Fibroblast of lung (primary cell): ENCODE results near the gene LPCAT1. TPM values are rescaled to one million over a fixed set of nuclear protein-coding genes. Genes with fewer than 3 reads are reported as not detected.

Experiments used
- DNase-seq, 2 donors: peaks; one replicate each; pipeline versions ENCODE4 v3.0.0 to v3.0.0-alpha.2; 2010; ENCODE audit warnings: low read depth in 2 of 2
- H2AFZ ChIP-seq: 2 replicates; pipeline ENCODE4 v1.5.1; 2012; ENCODE audit warnings: low read length, control low read depth, inconsistent platforms
- H3K27ac ChIP-seq: 2 replicates; pipeline ENCODE4 v1.5.1; 2011; ENCODE audit warnings: low read length, control low read depth; ENCODE audit not compliant: insufficient read depth
- H3K27me3 ChIP-seq: 2 replicates; pipeline ENCODE4 v1.5.1; 2011; ENCODE audit warnings: mild to moderate bottlenecking, low read length; ENCODE audit not compliant: control insufficient read depth, insufficient read depth
- H3K36me3 ChIP-seq: 2 replicates; pipeline ENCODE4 v1.5.1; 2011; ENCODE audit warnings: low read length; ENCODE audit not compliant: control insufficient read depth, insufficient read depth
- H3K4me1 ChIP-seq: 2 replicates; pipeline ENCODE4 v1.5.1; 2011; ENCODE audit warnings: low read length; ENCODE audit not compliant: control insufficient read depth, insufficient read depth; ENCODE audit errors: extremely low read depth
- H3K4me2 ChIP-seq: 2 replicates; pipeline ENCODE4 v1.5.1; 2011; ENCODE audit warnings: low read length, control low read depth; ENCODE audit not compliant: insufficient read depth; ENCODE audit errors: extremely low read depth
- H3K4me3 ChIP-seq, 4 experiments: fragments of 200-600 bp in 1 of 4; sonication (generic) in 1 of 4; replicated peaks in 1 of 4; 2 replicates each; pipeline ENCODE4 v1.5.1; 2011 to 2016; ENCODE audit warnings: low read length in 4 of 4, low read depth in 3 of 4, mild to moderate bottlenecking in 3 of 4, control low read depth in 2 of 4, inconsistent platforms in 1 of 4, mixed read lengths in 1 of 4; ENCODE audit not compliant: insufficient read depth in 1 of 4; ENCODE audit errors: control extremely low read depth in 1 of 4
- H3K79me2 ChIP-seq: 2 replicates; pipeline ENCODE4 v1.5.1; 2012; ENCODE audit warnings: mild to moderate bottlenecking, low read length, inconsistent platforms; ENCODE audit not compliant: control insufficient read depth, insufficient read depth
- H3K9ac ChIP-seq: 2 replicates; pipeline ENCODE4 v1.5.1; 2011; ENCODE audit warnings: mild to moderate bottlenecking, low read length, control low read depth; ENCODE audit not compliant: insufficient read depth
- H3K9me3 ChIP-seq: 2 replicates; pipeline ENCODE4 v1.5.1; 2012; ENCODE audit warnings: low read depth, low read length; ENCODE audit not compliant: control insufficient read depth, insufficient read depth
- H4K20me1 ChIP-seq: 2 replicates; pipeline ENCODE4 v1.5.1; 2011; ENCODE audit warnings: low read length; ENCODE audit not compliant: control insufficient read depth, insufficient read depth; ENCODE audit errors: extremely low read depth
- CTCF ChIP-seq, 2 donors: IDR thresholded peaks in 1 of 2; conservative IDR thresholded peaks in 1 of 2; 1 replicate in 1 of 2; 2 replicates in 1 of 2; pipeline ENCODE4 v1.5.1; 2011 to 2012; ENCODE audit warnings: low read length in 2 of 2, control low read depth in 1 of 2, inconsistent platforms in 1 of 2, low read depth in 1 of 2, mild to moderate bottlenecking in 1 of 2
- EZH2 ChIP-seq: IDR thresholded peaks from 2 replicates; pipeline ENCODE4 v1.5.1; 2012; ENCODE audit warnings: low read length, control low read depth, mild to moderate bottlenecking; ENCODE audit errors: missing control alignments
- polyA plus RNA-seq, 2 donors: library from polyadenylated mRNA; depleted of rRNA in 1 of 2; stranded (reverse) in 1 of 2; unstranded in 1 of 2; fragments of >200 nt; gene quantifications; 2 replicates each; pipeline ENCODE4 v1.2.1, GENCODE V29; 2011 to 2012; ENCODE audit warnings: missing spikeins in 1 of 2
- total RNA-seq: library from RNA; depleted of rRNA; stranded (reverse); fragments of >200 nt; gene quantifications from 2 replicates; pipeline ENCODE4 v1.2.1, GENCODE V29; 2014

LPCAT1 gene
- total and polyA plus RNA-seq, 2 donors (not counting 1 experiment from before 2014, with no cell fraction given), result 50.8 to 65.2 TPM

DNA sequence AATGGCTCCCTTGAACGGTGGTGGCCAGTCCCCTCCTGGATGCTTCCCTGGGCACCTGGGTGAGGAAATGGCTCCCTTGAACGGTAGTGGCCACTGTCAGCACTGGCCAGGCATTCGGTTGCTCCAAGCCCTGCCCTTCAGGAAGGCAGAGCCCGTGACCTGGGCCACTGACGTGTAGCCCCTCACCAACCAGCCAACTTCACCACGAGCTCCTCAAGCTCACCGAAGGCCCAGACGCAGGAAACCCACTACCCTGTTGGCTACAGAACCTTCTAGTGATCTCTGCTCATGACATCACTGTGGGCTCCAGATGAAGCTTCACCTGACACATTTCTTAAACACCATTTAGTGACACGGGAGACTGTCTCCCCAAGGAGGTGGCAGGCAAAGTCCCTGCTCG lies 87.7 kb downstream of the LPCAT1 start:
- no peak overlapping the region for H3K27ac ChIP-seq
- no peaks in the 10 kb centered on the region for H3K27me3 ChIP-seq
- no peaks in the 10 kb centered on the region for H3K9me3 ChIP-seq
- H3K4me2 ChIP-seq, result no peak overlapping the region
- no peaks in the 10 kb centered on the region for H3K79me2 ChIP-seq
- H2AFZ ChIP-seq, result no peak overlapping the region
- no peak overlapping the region for H3K4me3 ChIP-seq
- no peak for DNase-seq
- TF ChIP-seq CTCF (conservative IDR thresholded peaks at IDR 0.05 in 1 of 2, IDR thresholded peaks at IDR 0.05 in 1 of 2; ENCODE audit: low read depth in 1 of 2, low read length in 2 of 2), result no peak
- no peak for TF ChIP-seq EZH2
- no peaks in the 10 kb centered on the region for H3K4me1 ChIP-seq
- no peaks in the 10 kb centered on the region for H3K36me3 ChIP-seq
- no peak overlapping the region for H3K9ac ChIP-seq
- no peaks in the 10 kb centered on the region for H4K20me1 ChIP-seq

- no peak for DNase-seq
- no peaks in the 10 kb centered on the region for H3K4me1 ChIP-seq
- H3K9ac ChIP-seq, result no peak overlapping the region
- no peak overlapping the region for H3K4me3 ChIP-seq
- H3K27me3 ChIP-seq, result no peaks in the 10 kb centered on the region
- no peak overlapping the region for H3K4me2 ChIP-seq
- no peak overlapping the region for H2AFZ ChIP-seq
- no peaks in the 10 kb centered on the region for H3K79me2 ChIP-seq
- no peaks in the 10 kb centered on the region for H4K20me1 ChIP-seq
- no peaks in the 10 kb centered on the region for H3K36me3 ChIP-seq
- TF ChIP-seq EZH2 (no peak), CTCF (conservative IDR thresholded peaks at IDR 0.05 in 1 of 2, IDR thresholded peaks at IDR 0.05 in 1 of 2; ENCODE audit: low read depth in 1 of 2, low read length in 2 of 2) (no peak)
- H3K9me3 ChIP-seq, result no peaks in the 10 kb centered on the region
- H3K27ac ChIP-seq, result no peak overlapping the region
Observed at GRCh38 chr5:1435369-1435768, 88.4 kb downstream of the LPCAT1 start.

- Histone ChIP-seq H3K27ac (no peak overlapping the region), H3K79me2 (no peaks in the 10 kb centered on the region), H2AFZ (no peak overlapping the region), H3K9me3 (no peaks in the 10 kb centered on the region), H3K27me3 (no peaks in the 10 kb centered on the region), H3K36me3 (no peaks in the 10 kb centered on the region), H3K9ac (no peak overlapping the region), H4K20me1 (no peaks in the 10 kb centered on the region), H3K4me1 (no peaks in the 10 kb centered on the region), H3K4me2 (no peak overlapping the region), H3K4me3 (no peak overlapping the region)
- no peak for DNase-seq
- TF ChIP-seq EZH2 (no peak), CTCF (conservative IDR thresholded peaks at IDR 0.05 in 1 of 2, IDR thresholded peaks at IDR 0.05 in 1 of 2; ENCODE audit: low read depth in 1 of 2, low read length in 2 of 2) (no peak)
Observed at GRCh38 chr5:1432296-1432695, 91.5 kb downstream of the LPCAT1 start.
